Measurements from ENCODE around the gene TMED4.

Gene TMED4

GRCh38 chr7:44575054-44575453, 7.0 kb downstream of the TMED4 start:
- DNase-seq (ENCODE audit: insufficient read length, low spot score) = no peak
- FAIRE-seq = no peak
- TF ChIP-seq POLR2A (IDR thresholded peaks at IDR 0.05; ENCODE audit: low read depth, low read length) (no peak), PAX5 (IDR thresholded peaks at IDR 0.05; ENCODE audit: insufficient read depth, low read length, severe bottlenecking) (no peak), TAF1 (IDR thresholded peaks at IDR 0.05; ENCODE audit: low read depth, low read length) (no peak), POLR2AphosphoS5 (IDR thresholded peaks at IDR 0.05; ENCODE audit: low read depth, low read length) (no peak), SPI1 (IDR thresholded peaks at IDR 0.05; ENCODE audit: low read depth, low read length) (no peak)

- FAIRE-seq = peak; percentile 23
- TF ChIP-seq PAX5 (IDR thresholded peaks at IDR 0.05; ENCODE audit: insufficient read depth, low read length, severe bottlenecking) (no peak), POU2F2 (IDR thresholded peaks at IDR 0.05; ENCODE audit: low read depth, low read length) (no peak), POLR2AphosphoS5 (IDR thresholded peaks at IDR 0.05; ENCODE audit: low read depth, low read length) (no peak), TAF1 (IDR thresholded peaks at IDR 0.05; ENCODE audit: low read depth, low read length) (no peak), SPI1 (IDR thresholded peaks at IDR 0.05; ENCODE audit: low read depth, low read length) (no peak), POLR2A (IDR thresholded peaks at IDR 0.05; ENCODE audit: low read depth, low read length) (no peak)
- no peak for DNase-seq (ENCODE audit: insufficient read length, low spot score)
Measured at GRCh38 chr7:44574287-44574872, 7.7 kb downstream of the TMED4 start.

- FAIRE-seq (peak; percentile 96), DNase-seq (ENCODE audit: insufficient read length, low spot score) (peak; percentile 97)
- TF ChIP-seq POU2F2 (IDR thresholded peaks at IDR 0.05; ENCODE audit: low read depth, low read length) (no peak), PAX5 (IDR thresholded peaks at IDR 0.05; ENCODE audit: insufficient read depth, low read length, severe bottlenecking) (peak; percentile 9), SPI1 (IDR thresholded peaks at IDR 0.05; ENCODE audit: low read depth, low read length) (no peak), POLR2A (IDR thresholded peaks at IDR 0.05; ENCODE audit: low read depth, low read length) (peak; percentile 94), POLR2AphosphoS5 (IDR thresholded peaks at IDR 0.05; ENCODE audit: low read depth, low read length) (peak; percentile 94), TAF1 (IDR thresholded peaks at IDR 0.05; ENCODE audit: low read depth, low read length) (peak; percentile 75)
Measured at GRCh38 chr7:44573464-44574286, 8.4 kb downstream of the TMED4 start, which contains the start of gene DDX56. Gene DDX56 (minus strand): TSS chr7:44573908. CDS start chr7:44573895, 13 bp downstream.

GRCh38 chr7:44572771-44573170, 9.3 kb downstream of the TMED4 start:
- TF ChIP-seq PAX5 (IDR thresholded peaks at IDR 0.05; ENCODE audit: insufficient read depth, low read length, severe bottlenecking) = no peak
- no peak for TF ChIP-seq TAF1 (IDR thresholded peaks at IDR 0.05; ENCODE audit: low read depth, low read length)
- TF ChIP-seq SPI1 (IDR thresholded peaks at IDR 0.05; ENCODE audit: low read depth, low read length) = no peak
- DNase-seq (ENCODE audit: insufficient read length, low spot score) (no peak), FAIRE-seq (no peak)

- TF ChIP-seq SPI1 (IDR thresholded peaks at IDR 0.05; ENCODE audit: low read depth, low read length) (no peak), POLR2AphosphoS5 (IDR thresholded peaks at IDR 0.05; ENCODE audit: low read depth, low read length) (no peak), TAF1 (IDR thresholded peaks at IDR 0.05; ENCODE audit: low read depth, low read length) (no peak), POU2F2 (IDR thresholded peaks at IDR 0.05; ENCODE audit: low read depth, low read length) (no peak)
- FAIRE-seq (no peak), DNase-seq (ENCODE audit: insufficient read length, low spot score) (no peak)
Measured at GRCh38 chr7:44569959-44570358, 12.1 kb downstream of the TMED4 start.

- no peak for FAIRE-seq
- no peak for TF ChIP-seq SPI1 (IDR thresholded peaks at IDR 0.05; ENCODE audit: low read depth, low read length)
- TF ChIP-seq TAF1 (IDR thresholded peaks at IDR 0.05; ENCODE audit: low read depth, low read length) = no peak
- no peak for TF ChIP-seq POU2F2 (IDR thresholded peaks at IDR 0.05; ENCODE audit: low read depth, low read length)
- no peak for TF ChIP-seq POLR2AphosphoS5 (IDR thresholded peaks at IDR 0.05; ENCODE audit: low read depth, low read length)
- TF ChIP-seq POLR2A (IDR thresholded peaks at IDR 0.05; ENCODE audit: low read depth, low read length) = no peak; the same call in 1 of the 2 replicates
- TF ChIP-seq PAX5 (IDR thresholded peaks at IDR 0.05; ENCODE audit: insufficient read depth, low read length, severe bottlenecking) = no peak
- DNase-seq (ENCODE audit: insufficient read length, low spot score) = no peak
Measured at GRCh38 chr7:44568771-44569560, 13.1 kb downstream of the TMED4 start.

- TF ChIP-seq TAF1 (IDR thresholded peaks at IDR 0.05; ENCODE audit: low read depth, low read length) (no peak), POLR2A (IDR thresholded peaks at IDR 0.05; ENCODE audit: low read depth, low read length) (no peak), SPI1 (IDR thresholded peaks at IDR 0.05; ENCODE audit: low read depth, low read length) (no peak), POU2F2 (IDR thresholded peaks at IDR 0.05; ENCODE audit: low read depth, low read length) (no peak), PAX5 (IDR thresholded peaks at IDR 0.05; ENCODE audit: insufficient read depth, low read length, severe bottlenecking) (no peak), POLR2AphosphoS5 (IDR thresholded peaks at IDR 0.05; ENCODE audit: low read depth, low read length) (no peak; the same call in 1 of the 2 replicates)
- DNase-seq (ENCODE audit: insufficient read length, low spot score) (no peak), FAIRE-seq (no peak)
Measured at GRCh38 chr7:44567884-44568283, 14.1 kb downstream of the TMED4 start.

GRCh38 chr7:44566680-44567079, 15.4 kb downstream of the TMED4 start:
- DNase-seq (ENCODE audit: insufficient read length, low spot score) (no peak), FAIRE-seq (no peak)
- TF ChIP-seq PAX5 (IDR thresholded peaks at IDR 0.05; ENCODE audit: insufficient read depth, low read length, severe bottlenecking) = no peak
- TF ChIP-seq POU2F2 (IDR thresholded peaks at IDR 0.05; ENCODE audit: low read depth, low read length) = no peak
- no peak for TF ChIP-seq POLR2AphosphoS5 (IDR thresholded peaks at IDR 0.05; ENCODE audit: low read depth, low read length)
- TF ChIP-seq SPI1 (IDR thresholded peaks at IDR 0.05; ENCODE audit: low read depth, low read length) = no peak
- TF ChIP-seq POLR2A (IDR thresholded peaks at IDR 0.05; ENCODE audit: low read depth, low read length) = no peak

All from GM12891 (cell line).